K562 (cell line): Measurements from ENCODE around the gene OR5B2. TPM values are rescaled to one million over a fixed set of nuclear protein-coding genes. Genes with fewer than 3 reads are reported as not detected.

Experiments used
- ATAC-seq: fragments of 200-7000 bp; cut with Tn5 transposase; 3 replicates; pipeline ENCODE4 v1.9.1; 2020; ENCODE audit warnings: moderate library complexity
- BruUV-seq: library from RNA; stranded (reverse); fragments of 400-500 nt; replicated peaks from 2 replicates; lab custom pipeline; 2021; lab: Mats Ljungman, UMichigan
- CTCF ChIA-PET: fragments of 300-600 bp; formaldehyde crosslinking; extraction: SDS; loops from one replicate; lab custom pipeline; 2021; ENCODE audit warnings: low intra/inter-chr PET ratio; lab: Yijun Ruan, JAX
- POLR2A ChIA-PET: fragments of 300-600, 350-650 bp; sonication (Branson Sonifier 250); formaldehyde crosslinking; extraction: SDS; loops from one replicate; lab custom pipeline; 2021; ENCODE audit warnings: antibody characterized with exemption, inconsistent platforms; lab: Yijun Ruan, JAX
- DNase-seq, 4 experiments: peaks; one replicate each; pipeline versions ENCODE4 v3.0.0 to v3.0.0-alpha.2; 2011 to 2018; ENCODE audit warnings: low spot score in 3 of 4, mixed read lengths in 3 of 4; ENCODE audit errors: extremely low read depth in 1 of 4
- FAIRE-seq: peaks from 2 replicates; lab custom pipeline; 2011; peaks lifted over from hg19 to GRCh38; lab: Jason Lieb, UNC
- H2AFZ ChIP-seq: 2 replicates; pipeline ENCODE4 v1.6.0; 2011; ENCODE audit warnings: low read depth, low read length, control low read depth, inconsistent platforms
- H3K27ac ChIP-seq: fragments of 200-600 bp; 3 replicates; pipeline ENCODE4 v1.8.0; 2011; ENCODE audit warnings: low read depth, mild to moderate bottlenecking, control low read depth, inconsistent platforms, low read length, moderate library complexity, mixed read lengths; ENCODE audit errors: extremely low read depth
- H3K27me3 ChIP-seq, 2 experiments: fragments of 300-600 bp in 1 of 2; 2 replicates in 1 of 2; 3 replicates in 1 of 2; pipeline versions ENCODE4 v1.6.0 to v1.8.0; 2011; ENCODE audit warnings: inconsistent platforms in 2 of 2, low read length in 2 of 2, mild to moderate bottlenecking in 1 of 2, mixed read lengths in 1 of 2, moderate library complexity in 1 of 2; ENCODE audit not compliant: control insufficient read depth in 2 of 2, insufficient read depth in 2 of 2
- H3K36me3 ChIP-seq: fragments of 300-600 bp; 3 replicates; pipeline ENCODE4 v1.8.0; 2011; ENCODE audit warnings: mild to moderate bottlenecking, low read length, inconsistent platforms; ENCODE audit not compliant: control insufficient read depth, insufficient read depth
- H3K4me1 ChIP-seq, 2 experiments: fragments of 200-600 bp in 1 of 2; replicated peaks in 1 of 2; 2 replicates in 1 of 2; 3 replicates in 1 of 2; pipeline versions ENCODE4 v1.5.1 to v1.8.0; 2011; ENCODE audit warnings: inconsistent platforms in 2 of 2, low read length in 2 of 2, mild to moderate bottlenecking in 1 of 2, mixed read lengths in 1 of 2, moderate library complexity in 1 of 2; ENCODE audit not compliant: control insufficient read depth in 2 of 2, insufficient read depth in 2 of 2
- H3K4me2 ChIP-seq: 2 replicates; pipeline ENCODE4 v1.6.1; 2011; ENCODE audit warnings: low read length, control low read depth, inconsistent platforms, mixed read lengths; ENCODE audit not compliant: insufficient read depth
- H3K4me3 ChIP-seq: fragments of 200-600 bp; sonication (generic), shearing (Covaris generic); 2 replicates; pipeline ENCODE4 v1.5.1; 2016; ENCODE audit warnings: control low read depth, inconsistent platforms
- H3K79me2 ChIP-seq: fragments of 200-600 bp; 3 replicates; pipeline ENCODE4 v1.8.0; 2011; ENCODE audit warnings: low read length, inconsistent platforms; ENCODE audit not compliant: control insufficient read depth, insufficient read depth
- H3K9ac ChIP-seq, 2 experiments: 2 replicates each; pipeline versions ENCODE4 v1.6.0 to v1.6.1; 2011; ENCODE audit warnings: low read depth in 2 of 2, low read length in 2 of 2, control low read depth in 1 of 2, inconsistent platforms in 1 of 2, mild to moderate bottlenecking in 1 of 2, mixed read lengths in 1 of 2; ENCODE audit not compliant: insufficient read depth in 1 of 2
- H3K9me1 ChIP-seq: one replicate; pipeline ENCODE4 v1.6.0; 2011; ENCODE audit warnings: inconsistent platforms, mild to moderate bottlenecking, low read length, moderate library complexity; ENCODE audit not compliant: control insufficient read depth, insufficient read depth
- H3K9me3 ChIP-seq: replicated peaks from 2 replicates; pipeline ENCODE4 v1.5.1; 2011; ENCODE audit warnings: low read depth, low read length, inconsistent platforms; ENCODE audit not compliant: control insufficient read depth, insufficient read depth
- H4K20me1 ChIP-seq: replicated peaks from 2 replicates; pipeline ENCODE4 v1.6.1; 2011; ENCODE audit warnings: low read length, inconsistent platforms, mixed read lengths; ENCODE audit not compliant: control insufficient read depth, insufficient read depth
- HDAC8 ChIP-seq: fragments of 450-650 bp; IDR thresholded peaks from 2 replicates; pipeline ENCODE4 v1.6.1; 2016; ENCODE audit warnings: mild to moderate bottlenecking, missing genetic modification characterization, moderate library complexity, missing compliant biosample characterization
- JUN ChIP-seq, 2 experiments: sonication (generic) in 1 of 2; formaldehyde crosslinking in 1 of 2; IDR thresholded peaks; 2 replicates each; pipeline versions ENCODE4 v1.6.1 to v1.8.0; 2012 to 2022; ENCODE audit warnings: borderline replicate concordance in 2 of 2, mild to moderate bottlenecking in 2 of 2, improper control_type of control experiment in 1 of 2, low read depth in 1 of 2, low read length in 1 of 2, missing genetic modification reagents in 1 of 2
- KDM4B ChIP-seq, 2 experiments: fragments of 450-650 bp in 1 of 2; sonication (generic) in 1 of 2; IDR thresholded peaks; 2 replicates each; pipeline ENCODE4 v1.6.1; 2016 to 2017; ENCODE audit warnings: borderline replicate concordance in 2 of 2, antibody characterized with exemption in 1 of 2, low read depth in 1 of 2, mild to moderate bottlenecking in 1 of 2
- NR1H2 ChIP-seq: sonication (generic); formaldehyde crosslinking; IDR thresholded peaks from 2 replicates; pipeline ENCODE4 v1.4.0; 2020; ENCODE audit warnings: mild to moderate bottlenecking, missing genetic modification reagents
- THRAP3 ChIP-seq: fragments of 450-650 bp; IDR thresholded peaks from 2 replicates; pipeline ENCODE4 v1.6.1; 2016; ENCODE audit warnings: mild to moderate bottlenecking, inconsistent platforms, borderline replicate concordance
- ZEB2 ChIP-seq: fragments of 450-650 bp; IDR thresholded peaks from 2 replicates; pipeline ENCODE4 v1.6.1; 2016
- ZNF197 ChIP-seq: fragments of 200-800 bp; sonication (Bioruptor generic); IDR thresholded peaks from 2 replicates; pipeline ENCODE4 v1.6.1; 2016; ENCODE audit warnings: low read depth, missing genetic modification characterization, missing compliant biosample characterization
- ZNF212 ChIP-seq: fragments of 450-650 bp; formaldehyde crosslinking; IDR thresholded peaks from 2 replicates; pipeline ENCODE4 v1.4.0; 2020; ENCODE audit warnings: mild to moderate bottlenecking
- ZNF311 ChIP-seq: fragments of 250-450 bp; sonication (Bioruptor Pico); IDR thresholded peaks from 2 replicates; pipeline ENCODE4 v1.4.0; 2020; ENCODE audit warnings: mild to moderate bottlenecking, moderate library complexity
- ZNF830 ChIP-seq: fragments of 250-450 bp; sonication (Bioruptor Pico); IDR thresholded peaks from 2 replicates; pipeline ENCODE4 v1.5.0; 2021; ENCODE audit warnings: mild to moderate bottlenecking
- WGBS: fragments of 100-300 bp; shearing (Covaris generic); methylation state at CpG from one replicate; pipeline ENCODE4 v1.1.6; 2016; ENCODE audit warnings: low coverage, mixed read lengths; ENCODE audit not compliant: insufficient coverage; ENCODE audit errors: missing lambda C conversion rate; 5-methylcytosine and 5-hydroxymethylcytosine counted together
- in situ Hi-C: fragments of 300-500 bp; cut with MboI; formaldehyde crosslinking; loops from 4 replicates; pipeline ENCODE4 v1.15.0; 2018; ENCODE audit warnings: inconsistent platforms, mixed read lengths
- intact Hi-C: fragments of 100-400 bp; cut with micrococcal nuclease; formaldehyde crosslinking; loops from 2 replicates; pipeline ENCODE4 v1.14.2; 2022
- polyA plus RNA-seq, 8 experiments: library from polyadenylated mRNA; depleted of rRNA in 4 of 8; stranded (reverse) in 5 of 8; unstranded in 3 of 8; fragments of >200 nt; fragmentation: Nextera tagmentation in 2 of 8; fragmentation: Illumina TruSeq in 1 of 8; extraction: Ambion mirVana in 2 of 8; extraction: Trizol in 1 of 8; gene quantifications; 2 replicates each; pipeline versions ENCODE4 v1.2.1 to v1.2.3, GENCODE V29; 2011 to 2014; ENCODE audit warnings: inconsistent platforms in 1 of 8, missing spikeins in 1 of 8
- total RNA-seq, 7 experiments: library from RNA; depleted of rRNA in 6 of 7; stranded (reverse); fragments of >200 nt in 6 of 7; fragmentation: Illumina TruSeq in 2 of 7; extraction: Trizol in 2 of 7; gene quantifications; 2 replicates each; pipeline versions ENCODE4 v1.2.1 to v1.2.3, GENCODE V29; 2011 to 2021; ENCODE audit warnings: low replicate concordance in 1 of 7
- TF ChIP-seq, protein P1 (sequence below): fragments of 450-650 bp; IDR thresholded peaks from 2 replicates; pipeline ENCODE4 v1.6.1; 2016; ENCODE audit warnings: mild to moderate bottlenecking
- TF ChIP-seq, protein P2 (sequence below): sonication (generic); formaldehyde crosslinking; IDR thresholded peaks from 2 replicates; pipeline ENCODE4 v1.8.0; 2022; ENCODE audit warnings: mild to moderate bottlenecking, missing genetic modification reagents, borderline replicate concordance
- TF ChIP-seq, protein P3 (sequence below): sonication (generic); formaldehyde crosslinking; IDR thresholded peaks from 2 replicates; pipeline ENCODE4 v1.4.0; 2020; ENCODE audit warnings: mild to moderate bottlenecking, missing genetic modification reagents

Gene OR5B2
- total and polyA plus RNA-seq, 9 of the 15 experiments (the other 6 are each of a cell fraction or from before 2014, with no cell fraction given), result not detected

DNA sequence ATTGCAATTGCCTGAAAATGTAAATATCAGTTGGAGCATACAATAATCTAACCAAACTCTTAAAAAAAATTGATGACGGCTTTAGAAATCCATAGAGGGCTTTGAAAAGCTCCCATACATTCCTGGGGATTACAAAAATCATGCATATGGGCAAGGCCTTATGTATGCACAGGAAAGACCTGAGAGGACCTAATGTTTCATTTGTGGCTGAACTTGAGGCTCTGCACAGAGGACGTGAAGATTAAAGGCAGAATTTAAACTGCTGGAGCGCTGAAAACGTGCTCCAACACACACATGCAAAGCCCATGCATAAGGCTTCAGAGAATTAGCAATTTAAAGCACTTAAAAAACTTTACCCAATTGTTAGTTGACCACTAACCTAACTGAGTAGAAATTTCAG lies 10.6 kb upstream of the OR5B2 start:
- Histone ChIP-seq H3K4me3 (no peak overlapping the region), H3K4me2 (no peak overlapping the region), H3K79me2 (no peaks in the 10 kb centered on the region), H4K20me1 (no peaks in the 10 kb centered on the region), H3K27me3 (no peaks in the 10 kb centered on the region), H3K4me1 (no peaks in the 10 kb centered on the region), H3K27ac (no peak overlapping the region), H2AFZ (no peak overlapping the region), H3K9me3 (no peaks in the 10 kb centered on the region), H3K9me1 (no peaks in the 10 kb centered on the region), H3K36me3 (no peaks in the 10 kb centered on the region), H3K9ac (no peak overlapping the region)
- no peak for ATAC-seq
- ChIA-PET POLR2A (no interaction called here), CTCF (no interaction called here)
- DNase-seq, result no peak
- BruUV-seq, result no TSS peak
- FAIRE-seq, result no peak
- in situ Hi-C loops, result no loop called here
- WGBS, result 0% methylated on average over 4 of the region's 4 CpGs
- intact Hi-C loops, result no loop called here
- no peak for TF ChIP-seq ZNF212
- TF ChIP-seq, protein P1, sequence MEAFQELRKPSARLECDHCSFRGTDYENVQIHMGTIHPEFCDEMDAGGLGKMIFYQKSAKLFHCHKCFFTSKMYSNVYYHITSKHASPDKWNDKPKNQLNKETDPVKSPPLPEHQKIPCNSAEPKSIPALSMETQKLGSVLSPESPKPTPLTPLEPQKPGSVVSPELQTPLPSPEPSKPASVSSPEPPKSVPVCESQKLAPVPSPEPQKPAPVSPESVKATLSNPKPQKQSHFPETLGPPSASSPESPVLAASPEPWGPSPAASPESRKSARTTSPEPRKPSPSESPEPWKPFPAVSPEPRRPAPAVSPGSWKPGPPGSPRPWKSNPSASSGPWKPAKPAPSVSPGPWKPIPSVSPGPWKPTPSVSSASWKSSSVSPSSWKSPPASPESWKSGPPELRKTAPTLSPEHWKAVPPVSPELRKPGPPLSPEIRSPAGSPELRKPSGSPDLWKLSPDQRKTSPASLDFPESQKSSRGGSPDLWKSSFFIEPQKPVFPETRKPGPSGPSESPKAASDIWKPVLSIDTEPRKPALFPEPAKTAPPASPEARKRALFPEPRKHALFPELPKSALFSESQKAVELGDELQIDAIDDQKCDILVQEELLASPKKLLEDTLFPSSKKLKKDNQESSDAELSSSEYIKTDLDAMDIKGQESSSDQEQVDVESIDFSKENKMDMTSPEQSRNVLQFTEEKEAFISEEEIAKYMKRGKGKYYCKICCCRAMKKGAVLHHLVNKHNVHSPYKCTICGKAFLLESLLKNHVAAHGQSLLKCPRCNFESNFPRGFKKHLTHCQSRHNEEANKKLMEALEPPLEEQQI, result no peak
- no peak for TF ChIP-seq ZNF830
- TF ChIP-seq, protein P2, sequence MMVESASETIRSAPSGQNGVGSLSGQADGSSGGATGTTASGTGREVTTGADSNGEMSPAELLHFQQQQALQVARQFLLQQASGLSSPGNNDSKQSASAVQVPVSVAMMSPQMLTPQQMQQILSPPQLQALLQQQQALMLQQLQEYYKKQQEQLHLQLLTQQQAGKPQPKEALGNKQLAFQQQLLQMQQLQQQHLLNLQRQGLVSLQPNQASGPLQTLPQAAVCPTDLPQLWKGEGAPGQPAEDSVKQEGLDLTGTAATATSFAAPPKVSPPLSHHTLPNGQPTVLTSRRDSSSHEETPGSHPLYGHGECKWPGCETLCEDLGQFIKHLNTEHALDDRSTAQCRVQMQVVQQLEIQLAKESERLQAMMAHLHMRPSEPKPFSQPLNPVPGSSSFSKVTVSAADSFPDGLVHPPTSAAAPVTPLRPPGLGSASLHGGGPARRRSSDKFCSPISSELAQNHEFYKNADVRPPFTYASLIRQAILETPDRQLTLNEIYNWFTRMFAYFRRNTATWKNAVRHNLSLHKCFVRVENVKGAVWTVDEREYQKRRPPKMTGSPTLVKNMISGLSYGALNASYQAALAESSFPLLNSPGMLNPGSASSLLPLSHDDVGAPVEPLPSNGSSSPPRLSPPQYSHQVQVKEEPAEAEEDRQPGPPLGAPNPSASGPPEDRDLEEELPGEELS (CRISPR knock-in tag), result no peak
- no peak for TF ChIP-seq KDM4B (IDR thresholded peaks at IDR 0.05; ENCODE audit: borderline replicate concordance in 2 of 2, low read depth in 1 of 2)
- no peak for TF ChIP-seq JUN (IDR thresholded peaks at IDR 0.05; ENCODE audit: borderline replicate concordance, low read depth, low read length)
- no peak for TF ChIP-seq JUN (CRISPR knock-in tag; IDR thresholded peaks at IDR 0.05; ENCODE audit: borderline replicate concordance)
- no peak for TF ChIP-seq ZNF197
- TF ChIP-seq NR1H2, result no peak
- no peak for TF ChIP-seq THRAP3
- no peak for TF ChIP-seq ZNF311 (CRISPR knock-in tag)
- TF ChIP-seq, protein P3, sequence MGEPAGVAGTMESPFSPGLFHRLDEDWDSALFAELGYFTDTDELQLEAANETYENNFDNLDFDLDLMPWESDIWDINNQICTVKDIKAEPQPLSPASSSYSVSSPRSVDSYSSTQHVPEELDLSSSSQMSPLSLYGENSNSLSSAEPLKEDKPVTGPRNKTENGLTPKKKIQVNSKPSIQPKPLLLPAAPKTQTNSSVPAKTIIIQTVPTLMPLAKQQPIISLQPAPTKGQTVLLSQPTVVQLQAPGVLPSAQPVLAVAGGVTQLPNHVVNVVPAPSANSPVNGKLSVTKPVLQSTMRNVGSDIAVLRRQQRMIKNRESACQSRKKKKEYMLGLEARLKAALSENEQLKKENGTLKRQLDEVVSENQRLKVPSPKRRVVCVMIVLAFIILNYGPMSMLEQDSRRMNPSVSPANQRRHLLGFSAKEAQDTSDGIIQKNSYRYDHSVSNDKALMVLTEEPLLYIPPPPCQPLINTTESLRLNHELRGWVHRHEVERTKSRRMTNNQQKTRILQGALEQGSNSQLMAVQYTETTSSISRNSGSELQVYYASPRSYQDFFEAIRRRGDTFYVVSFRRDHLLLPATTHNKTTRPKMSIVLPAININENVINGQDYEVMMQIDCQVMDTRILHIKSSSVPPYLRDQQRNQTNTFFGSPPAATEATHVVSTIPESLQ (CRISPR knock-in tag), result no peak
- TF ChIP-seq HDAC8 (tag), result no peak
- TF ChIP-seq ZEB2, result no peak
